Anterior cingulate cortex (tissue), 58 donors: ENCODE measurements around the gene EGFL8.
"Not testable (repeated sequence)": the region's sequence is repeated elsewhere in the genome, so short reads cannot be mapped to it uniquely, and the experiment has no call there.

Experiments
- DNase-seq, 58 donors: peaks; one replicate each; lab custom pipeline; 2025; lab: John Stamatoyannopoulos, UW

EGFL8 gene

GRCh38 chr6:32164295-32164694 is at the start of gene EGFL8:
EGFL8 (plus strand) TSS chr6:32164595; CDS start chr6:32166166, 1,571 bp downstream.
- no peak for DNase-seq

DNA sequence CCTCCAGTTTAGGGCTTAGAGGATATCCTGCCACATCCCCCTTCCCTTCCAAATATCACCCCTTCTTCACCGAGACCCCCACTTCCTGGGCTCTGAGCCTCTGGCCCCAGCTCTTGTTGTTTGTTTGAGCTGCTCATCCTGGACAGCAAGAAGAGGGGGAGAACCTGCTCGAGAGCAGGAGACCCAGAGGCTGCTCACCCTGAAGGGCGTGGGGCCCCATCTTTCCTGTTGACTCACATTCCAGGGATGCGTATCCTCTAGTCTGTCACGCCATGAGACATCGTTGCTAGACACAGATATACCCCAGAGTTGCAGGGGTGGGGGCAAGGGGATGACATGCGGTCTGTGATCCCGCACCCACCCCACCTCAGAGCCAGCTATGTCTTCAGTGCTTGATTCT is 49.6 kb upstream of the EGFL8 start:
- DNase-seq: no peak

DNA sequence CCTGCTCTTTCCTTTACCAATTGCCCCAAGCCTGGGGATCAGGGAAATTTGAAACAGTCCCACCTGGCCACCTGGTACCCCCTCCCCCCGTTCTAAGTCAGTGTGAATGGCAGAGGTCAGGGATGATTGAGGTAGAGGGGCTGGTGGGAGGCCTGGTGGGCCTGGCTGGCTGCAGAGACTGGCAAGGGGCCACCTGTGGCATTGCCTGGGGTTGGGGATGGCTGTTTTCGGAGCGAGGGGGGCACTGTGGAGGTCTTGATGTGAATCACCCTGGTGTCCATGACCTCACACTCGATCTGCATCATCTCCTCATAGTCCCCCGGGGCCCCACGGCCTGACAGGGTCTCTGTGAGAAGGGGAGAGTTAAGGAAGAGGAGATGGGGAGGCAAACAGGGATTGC is 48.8 kb upstream of the EGFL8 start:
- no peak for DNase-seq

DNA sequence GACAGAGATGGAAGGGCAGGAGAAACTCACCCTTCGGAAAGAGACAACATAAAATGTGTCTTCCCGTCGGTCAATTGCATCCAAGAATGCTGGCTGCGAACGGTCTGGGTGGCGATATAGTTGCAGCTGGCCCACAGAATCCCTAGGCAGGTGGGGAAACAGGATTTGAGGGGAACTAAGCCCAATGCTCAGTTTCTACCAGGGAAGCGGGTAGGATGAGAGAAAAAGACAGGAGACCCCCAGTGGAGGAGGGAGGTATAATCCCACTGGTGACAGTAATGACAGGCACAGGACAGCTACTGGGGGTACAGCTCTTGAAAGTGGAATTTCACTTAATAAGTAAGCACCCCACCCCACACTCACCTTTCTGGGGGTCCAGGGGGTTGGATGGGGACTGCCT is 47.7 kb upstream of the EGFL8 start:
- no peak for DNase-seq

DNA sequence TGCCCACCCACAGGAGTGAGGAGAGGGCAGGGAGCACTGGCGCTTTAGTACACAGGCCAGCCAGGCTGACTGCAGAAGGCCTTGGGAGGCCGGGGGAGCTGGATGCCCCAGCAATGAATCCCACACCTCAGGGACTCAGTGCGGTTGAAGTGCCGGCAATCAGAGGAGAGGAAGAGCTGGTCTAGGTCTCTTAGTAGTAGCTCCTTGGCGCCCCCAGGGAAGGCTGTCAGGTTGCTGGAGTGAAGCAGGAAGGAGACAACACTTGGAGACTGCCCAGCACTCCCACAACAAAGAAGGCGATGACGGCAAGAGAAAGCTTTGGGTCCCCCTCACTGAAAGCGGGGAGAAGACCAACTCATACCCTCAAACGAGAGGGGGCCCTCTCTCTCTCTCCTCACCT is 46.9 kb upstream of the EGFL8 start:
- DNase-seq: no peak

- peak; percentile 16 to 93 (median 79) for DNase-seq
Observed at GRCh38 chr6:32118782-32119628, 45.4 kb upstream of the EGFL8 start.

- no peak for DNase-seq
Observed at GRCh38 chr6:32120573-32121059, 43.8 kb upstream of the EGFL8 start.

- no peak for DNase-seq
Observed at GRCh38 chr6:32123681-32124080, 40.7 kb upstream of the EGFL8 start.

GRCh38 chr6:32126880-32127279 is 37.5 kb upstream of the EGFL8 start:
- DNase-seq: no peak

DNA sequence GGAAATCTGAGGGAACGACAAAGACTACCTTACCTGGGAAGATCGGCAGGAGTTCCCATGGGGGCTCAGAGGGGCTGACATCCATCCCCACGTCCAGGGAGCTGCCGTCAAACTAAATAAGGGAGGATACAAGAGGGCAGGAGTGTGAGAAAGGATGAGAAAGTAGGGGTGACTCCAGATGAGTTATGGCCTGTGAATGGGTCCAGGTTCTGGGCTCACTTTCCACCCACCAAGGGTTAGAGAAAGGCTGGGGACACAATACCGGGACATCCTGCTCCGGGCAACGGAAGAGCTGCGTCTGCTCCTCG is 37.0 kb upstream of the EGFL8 start:
- DNase-seq: no peak

- peak; percentile 84 to 100 (median 98) for DNase-seq
Observed at GRCh38 chr6:32127717-32128592, 36.4 kb upstream of the EGFL8 start, which contains the start of gene ATF6B. ATF6B (minus strand) TSS chr6:32128246; CDS start chr6:32128207, 39 bp downstream.

DNA sequence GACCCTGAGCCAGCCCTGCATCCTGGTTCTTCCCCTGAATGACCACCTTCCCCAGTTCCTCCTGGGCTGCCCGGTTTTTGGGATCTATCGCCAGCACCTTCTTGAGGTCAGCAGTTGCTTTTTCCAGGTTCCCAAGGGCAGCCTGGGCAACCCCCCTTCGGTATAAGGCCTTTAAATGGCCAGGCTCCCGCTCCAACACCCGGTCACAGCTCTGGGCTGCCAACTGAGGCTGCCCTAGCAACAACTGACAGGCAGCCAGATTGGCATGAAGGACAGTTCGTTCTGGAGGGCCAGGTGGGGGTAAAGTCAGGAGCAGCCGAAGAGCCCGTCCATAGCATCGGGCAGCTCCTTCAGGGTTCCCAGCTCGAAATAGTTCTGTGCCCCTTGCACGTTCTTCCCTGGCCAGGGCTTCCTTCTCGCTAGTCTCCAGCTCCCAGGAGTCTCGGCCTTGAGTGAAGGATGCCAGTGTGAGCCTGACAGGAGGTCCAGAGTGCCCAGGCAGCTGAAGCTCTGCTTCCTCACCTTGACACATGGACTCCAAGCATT is 35.6 kb upstream of the EGFL8 start:
- peak in 1 of 58 donors; percentile 43 for DNase-seq

DNA sequence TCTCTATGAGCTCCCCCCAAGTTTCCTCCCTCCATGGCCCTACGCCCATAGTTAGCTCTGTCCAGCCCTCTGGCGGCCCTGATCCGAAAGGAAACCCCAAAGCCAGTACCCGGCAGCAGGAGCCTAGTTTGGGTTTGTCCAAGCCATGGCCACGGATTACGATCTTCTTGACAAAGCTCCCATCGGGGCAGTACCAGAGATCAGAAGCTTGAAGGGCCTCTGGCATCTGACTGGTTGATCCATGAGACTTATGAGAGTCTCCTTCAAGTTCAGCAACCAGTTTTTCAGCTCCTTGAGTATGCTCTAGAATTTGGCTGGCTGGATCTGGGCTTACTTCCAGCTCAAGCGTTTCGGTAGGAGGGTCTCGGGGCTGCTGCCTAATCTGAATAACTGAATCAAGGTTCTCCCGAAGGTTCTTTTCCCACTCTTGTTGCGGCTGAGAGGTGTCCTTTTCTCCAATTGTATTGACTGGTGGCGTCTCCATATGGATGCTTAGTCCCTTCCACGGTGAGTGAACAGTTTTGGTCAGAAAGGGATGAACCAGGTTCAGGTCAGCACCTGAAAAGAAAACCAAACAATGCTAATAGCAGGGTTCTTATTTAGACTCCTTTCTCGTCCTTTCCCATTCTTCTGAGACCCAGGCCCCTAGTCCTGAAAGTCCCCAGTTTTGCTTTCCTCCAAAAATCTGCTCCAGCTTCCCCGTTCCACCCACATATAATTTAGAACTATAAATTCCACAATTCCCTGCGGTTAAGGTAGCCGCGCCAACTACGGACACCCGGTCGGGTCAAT is 34.9 kb upstream of the EGFL8 start:
- peak in 2 of 58 donors; percentile 89 to 92 for DNase-seq

DNA sequence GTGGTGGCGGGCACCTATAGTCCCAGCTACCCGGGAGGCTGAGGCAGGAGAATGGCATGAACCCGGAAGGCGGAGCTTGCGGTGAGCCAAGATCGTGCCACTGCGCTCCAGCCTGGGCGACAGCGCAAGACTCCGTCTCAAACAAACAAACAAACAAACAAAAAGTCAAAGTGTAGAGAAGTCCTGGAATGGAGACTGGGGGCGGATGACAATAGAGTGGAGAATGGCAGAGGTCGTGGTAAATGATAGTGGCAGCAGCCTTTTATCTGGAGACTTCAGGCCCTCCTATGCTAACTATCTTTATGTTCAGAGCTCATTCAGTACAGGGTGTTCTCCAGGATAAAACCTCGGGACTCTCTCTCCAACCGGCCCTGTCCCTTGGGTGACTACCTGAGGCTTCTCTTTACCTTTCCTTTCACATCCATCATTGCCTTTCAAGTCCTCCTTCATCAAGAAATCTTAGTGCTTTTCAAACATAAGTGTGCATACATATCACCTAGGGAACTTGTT is 32.9 kb upstream of the EGFL8 start:
- no peak for DNase-seq

- no peak for DNase-seq
Observed at GRCh38 chr6:32132110-32132509, 32.3 kb upstream of the EGFL8 start.

- DNase-seq: no peak
Observed at GRCh38 chr6:32133786-32134185, 30.6 kb upstream of the EGFL8 start.

DNA sequence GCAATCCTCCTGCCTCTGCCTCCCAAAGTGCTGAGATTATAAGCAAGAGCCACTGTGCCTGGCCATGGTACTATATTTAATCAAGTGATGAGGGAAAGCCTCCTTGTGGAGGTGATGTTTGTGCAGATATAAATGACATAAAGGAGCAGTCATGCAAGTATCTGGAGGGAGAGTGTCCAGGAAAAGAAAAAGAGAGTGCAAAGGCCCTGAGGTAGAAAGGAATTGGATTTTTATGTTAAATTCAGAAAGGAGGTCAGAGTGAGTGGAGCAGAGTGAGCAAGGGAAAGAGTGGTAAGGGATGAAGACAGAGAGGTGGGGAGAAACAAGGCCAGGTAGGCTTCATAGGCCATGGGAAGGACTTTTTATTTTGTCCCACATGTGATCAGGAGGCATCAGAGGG is 26.9 kb upstream of the EGFL8 start:
- no peak for DNase-seq

GRCh38 chr6:32139590-32139989 is 24.8 kb upstream of the EGFL8 start:
- DNase-seq: no peak

DNA sequence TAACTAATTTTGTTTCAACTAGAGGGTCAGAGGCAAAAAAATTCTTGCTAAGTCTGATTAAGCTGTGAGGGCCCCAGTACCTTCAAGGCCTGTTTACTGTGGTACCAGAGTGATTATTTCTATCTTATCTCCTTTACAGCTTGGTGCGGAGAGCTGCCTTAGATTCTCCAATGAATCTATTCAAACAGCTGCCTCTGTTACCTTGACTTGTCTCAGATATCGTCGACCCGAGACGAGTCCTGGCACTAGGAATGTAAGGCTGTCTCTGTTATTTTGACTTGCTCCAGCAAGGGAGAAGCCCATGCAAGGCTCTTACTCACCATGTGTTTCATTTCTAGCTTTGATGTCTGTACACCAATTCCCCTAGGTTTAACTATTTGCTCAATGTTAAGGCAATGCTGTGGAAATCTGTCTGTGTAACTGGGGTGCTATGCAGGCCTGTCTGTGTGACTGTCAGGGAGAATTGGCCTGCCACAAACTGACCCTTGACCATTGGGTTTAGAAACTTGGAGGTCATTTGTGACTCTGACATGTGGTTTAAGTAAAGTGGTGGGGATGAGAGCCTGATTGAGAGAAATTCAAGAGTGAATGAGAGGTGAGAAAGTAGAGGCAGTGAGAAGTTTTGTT is 23.9 kb upstream of the EGFL8 start:
- no peak for DNase-seq

DNA sequence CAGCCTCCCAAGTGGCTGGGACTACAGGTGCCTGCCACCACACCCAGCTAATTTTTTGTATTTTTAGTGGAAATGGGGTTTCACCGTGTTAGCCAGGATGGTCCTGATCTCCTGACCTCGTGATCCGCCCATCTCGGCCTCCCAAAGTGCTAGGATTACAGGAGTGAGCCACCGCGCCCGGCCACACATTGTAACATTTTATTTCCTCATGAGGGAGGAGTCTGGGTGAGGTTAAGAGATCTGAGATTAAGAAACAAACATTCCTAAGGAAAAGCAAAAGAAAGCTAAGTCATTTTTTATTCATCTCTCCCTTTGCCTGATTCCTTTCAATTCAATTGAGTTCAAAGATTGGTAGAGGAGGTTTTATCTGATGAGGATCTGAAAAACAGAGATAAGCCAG is 20.2 kb upstream of the EGFL8 start:
- DNase-seq: not testable (repeated sequence)
